Endothelial cell of umbilical vein (primary cell): ENCODE results near the gene ADD1. TPM values are rescaled to one million over a fixed set of nuclear protein-coding genes. Genes with fewer than 3 reads are reported as not detected.

ENCODE experiments used
- BruUV-seq: library from RNA; stranded (reverse); fragments of 400-500 nt; replicated peaks from 2 replicates; lab custom pipeline; 2021; lab: Mats Ljungman, UMichigan
- CTCF ChIA-PET: fragments of 300-600, 350-600 bp; sonication (Branson Sonifier 250); formaldehyde crosslinking; loops from one replicate; lab custom pipeline; 2021; ENCODE audit warnings: antibody characterized with exemption, inconsistent platforms; lab: Charles Lee
- POLR2A ChIA-PET: fragments of 300-600, 350-600 bp; sonication (Branson Sonifier 250); formaldehyde crosslinking; loops from one replicate; lab custom pipeline; 2021; ENCODE audit warnings: antibody characterized with exemption, inconsistent platforms; lab: Charles Lee
- DNase-seq: peaks from one replicate; pipeline ENCODE4 v3.0.0-alpha.2; 2011; ENCODE audit warnings: low read depth, low spot score
- FAIRE-seq: peaks from 2 replicates; lab custom pipeline; 2011; peaks lifted over from hg19 to GRCh38; lab: Jason Lieb, UNC
- H2AFZ ChIP-seq: 2 replicates; pipeline ENCODE4 v1.6.0; 2012; ENCODE audit warnings: low read depth, low read length, control low read depth, inconsistent platforms
- H3K27ac ChIP-seq: 2 replicates; pipeline ENCODE4 v1.5.1; 2011; ENCODE audit warnings: low read depth, mild to moderate bottlenecking, control low read depth, low read length, moderate library complexity; ENCODE audit not compliant: insufficient read depth
- H3K27me3 ChIP-seq, 2 experiments: 2 replicates each; pipeline versions ENCODE4 v1.6.0 to v1.6.1; 2011; ENCODE audit warnings: low read length in 2 of 2, mixed read lengths in 1 of 2; ENCODE audit not compliant: control insufficient read depth in 2 of 2, insufficient read depth in 2 of 2
- H3K36me3 ChIP-seq, 2 experiments: 2 replicates in 1 of 2; 3 replicates in 1 of 2; pipeline ENCODE4 v1.5.1; 2011; ENCODE audit warnings: low read length in 2 of 2, mild to moderate bottlenecking in 1 of 2, moderate library complexity in 1 of 2; ENCODE audit not compliant: control insufficient read depth in 2 of 2, insufficient read depth in 2 of 2; ENCODE audit errors: extremely low read depth in 1 of 2
- H3K4me1 ChIP-seq: 3 replicates; pipeline ENCODE4 v1.5.1; 2011; ENCODE audit warnings: mild to moderate bottlenecking, low read length; ENCODE audit not compliant: control insufficient read depth, insufficient read depth; ENCODE audit errors: extremely low read depth
- H3K4me2 ChIP-seq: 2 replicates; pipeline ENCODE4 v1.6.1; 2011; ENCODE audit warnings: low read length, control low read depth, mixed read lengths; ENCODE audit not compliant: insufficient read depth
- H3K4me3 ChIP-seq, 3 experiments: fragments of 200-600 bp in 1 of 3; sonication (generic), shearing (Covaris generic) in 1 of 3; replicated peaks in 1 of 3; 2 replicates each; pipeline ENCODE4 v1.5.1; 2011 to 2016; ENCODE audit warnings: control low read depth in 3 of 3, low read length in 3 of 3, mild to moderate bottlenecking in 2 of 3, inconsistent platforms in 1 of 3, low read depth in 1 of 3, moderate library complexity in 1 of 3; ENCODE audit not compliant: insufficient read depth in 1 of 3
- H3K79me2 ChIP-seq: 2 replicates; pipeline ENCODE4 v1.6.0; 2012; ENCODE audit warnings: low read length, inconsistent platforms; ENCODE audit not compliant: control insufficient read depth, insufficient read depth
- H3K9ac ChIP-seq: replicated peaks from 2 replicates; pipeline ENCODE3; 2011; ENCODE audit warnings: low read length, control low read depth; ENCODE audit not compliant: insufficient read depth; ENCODE audit errors: extremely low read depth
- H3K9me1 ChIP-seq: replicated peaks from 3 replicates; pipeline ENCODE4 v1.6.0; 2011; ENCODE audit warnings: mild to moderate bottlenecking, low read length; ENCODE audit not compliant: control insufficient read depth, insufficient read depth; ENCODE audit errors: extremely low read depth
- H3K9me3 ChIP-seq: replicated peaks from 2 replicates; pipeline ENCODE4 v1.5.1; 2012; ENCODE audit warnings: low read length, inconsistent platforms; ENCODE audit not compliant: control insufficient read depth, insufficient read depth
- H4K20me1 ChIP-seq: replicated peaks from 2 replicates; pipeline ENCODE3; 2011; ENCODE audit warnings: mild to moderate bottlenecking, low read length; ENCODE audit not compliant: control insufficient read depth, insufficient read depth; ENCODE audit errors: extremely low read depth
- EZH2 ChIP-seq: IDR thresholded peaks from 2 replicates; pipeline ENCODE4 v1.6.1; 2012; ENCODE audit warnings: borderline replicate concordance, low read depth, mild to moderate bottlenecking, moderate library complexity, low read length, inconsistent platforms; ENCODE audit not compliant: severe bottlenecking
- FOS ChIP-seq: IDR thresholded peaks from 2 replicates; pipeline ENCODE4 v1.6.1; 2011; ENCODE audit warnings: mild to moderate bottlenecking, low read length, moderate library complexity, borderline replicate concordance; ENCODE audit not compliant: insufficient read depth
- GATA2 ChIP-seq: IDR thresholded peaks from 2 replicates; pipeline ENCODE4 v1.7.0; 2011; ENCODE audit warnings: low read depth, mild to moderate bottlenecking, moderate library complexity, mixed read lengths, low read length; ENCODE audit not compliant: insufficient read length, insufficient read depth
- JUN ChIP-seq: IDR thresholded peaks from 2 replicates; pipeline ENCODE4 v1.6.1; 2011; ENCODE audit warnings: borderline replicate concordance, low read depth; ENCODE audit not compliant: insufficient read length, insufficient read depth
- MYC ChIP-seq: IDR thresholded peaks from one replicate; pipeline ENCODE4 v1.6.1; 2011; ENCODE audit warnings: mild to moderate bottlenecking, low read depth, low read length
- POLR2A ChIP-seq: IDR thresholded peaks from 2 replicates; pipeline ENCODE4 v1.6.1; 2012; ENCODE audit warnings: low read depth, mild to moderate bottlenecking, control low read depth, low read length
- POLR2AphosphoS5 ChIP-seq: IDR thresholded peaks from 2 replicates; pipeline ENCODE4 v1.6.1; 2012; ENCODE audit warnings: low read depth, mild to moderate bottlenecking, control low read depth, low read length, moderate library complexity; ENCODE audit not compliant: insufficient read depth
- dilution Hi-C: fragments of 300-500 bp; cut with MboI; formaldehyde crosslinking; loops from one replicate; pipeline ENCODE4 v1.15.0; 2019; ENCODE audit warnings: low sequenced_read_pairs; ENCODE audit not compliant: extremely low pct_ligation_motif_present
- intact Hi-C: fragments of 100-400 bp; cut with micrococcal nuclease; formaldehyde crosslinking; loops from one replicate; pipeline ENCODE4 v1.10.0; 2022
- polyA plus RNA-seq, 4 experiments: library from polyadenylated mRNA; depleted of rRNA in 3 of 4; stranded (reverse) in 3 of 4; unstranded in 1 of 4; fragments of >200 nt; gene quantifications; 2 replicates each; pipeline versions ENCODE4 v1.2.1 to v1.2.3, GENCODE V29; 2011 to 2012; ENCODE audit warnings: missing spikeins in 1 of 4
- total RNA-seq: library from RNA; stranded (reverse); gene quantifications from 2 replicates; pipeline ENCODE4 v1.2.3, GENCODE V29; 2021
- TF ChIP-seq, protein P1 (sequence below): IDR thresholded peaks from 2 replicates; pipeline ENCODE4 v1.6.1; 2011; ENCODE audit not compliant: insufficient read depth, insufficient read length
- TF ChIP-seq, protein P2 (sequence below), 2 donors: IDR thresholded peaks; 1 replicate in 1 of 2; 2 replicates in 1 of 2; pipeline ENCODE4 v1.5.1; 2011; ENCODE audit warnings: low read length in 2 of 2, mild to moderate bottlenecking in 2 of 2, moderate library complexity in 2 of 2, control low read depth in 1 of 2, inconsistent platforms in 1 of 2, low read depth in 1 of 2; ENCODE audit not compliant: insufficient read depth in 1 of 2; ENCODE audit errors: extremely low read depth in 1 of 2

Gene ADD1
- total and polyA plus RNA-seq, 2 donors (not counting 3 experiments of a cell fraction or from before 2014, with no cell fraction given), result 219 to 305 TPM

DNA sequence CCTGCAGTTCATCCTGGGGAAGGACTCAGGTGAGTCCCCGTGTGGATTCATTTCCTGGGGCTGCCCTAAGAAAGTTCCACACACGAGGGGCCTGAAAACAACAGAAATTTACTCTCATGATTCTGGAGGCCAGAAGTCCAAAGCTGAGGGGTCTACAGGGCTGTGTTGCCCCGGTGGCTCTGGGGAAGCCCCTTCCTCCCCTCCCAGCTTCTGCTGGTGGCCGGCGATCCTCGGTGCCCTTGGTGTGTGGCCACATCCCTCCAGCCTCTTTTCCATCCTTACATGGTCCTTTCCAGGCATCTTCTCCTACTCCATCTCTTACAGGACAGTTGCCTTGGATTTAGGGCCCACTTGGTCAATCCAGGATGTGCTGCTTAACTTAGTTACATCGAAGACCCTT is 35.6 kb upstream of the ADD1 start:
- no peak for FAIRE-seq
- H3K4me3 ChIP-seq, result no peak overlapping the region

DNA sequence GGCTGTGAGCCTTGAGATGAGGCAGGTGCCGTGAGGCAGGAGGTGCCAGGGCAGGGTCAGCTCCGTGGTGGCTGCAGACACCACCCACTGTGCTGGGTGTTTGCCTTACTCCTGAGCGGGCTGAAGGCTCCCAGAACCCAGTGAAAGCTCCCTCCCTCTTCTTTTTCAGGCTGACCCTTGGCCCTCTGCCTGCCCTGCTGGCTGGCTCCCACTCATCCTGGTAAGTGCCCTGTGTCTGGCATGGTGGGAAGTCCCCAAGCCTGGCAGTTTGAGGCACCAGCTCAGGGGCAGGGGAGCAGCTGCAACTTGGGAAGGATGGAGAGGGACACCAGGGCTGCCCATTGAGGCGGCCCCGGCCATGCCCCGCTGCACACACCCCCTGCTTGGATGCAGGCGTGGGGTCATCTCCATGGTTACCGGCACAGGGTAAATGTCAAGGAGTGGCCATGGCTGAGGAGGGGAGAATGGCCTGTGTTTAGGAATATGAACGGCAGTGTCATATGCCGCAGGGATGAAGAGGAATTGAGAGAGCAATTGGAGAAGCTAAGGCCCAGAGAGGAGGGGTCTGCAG is 33.9 kb upstream of the ADD1 start:
- Histone ChIP-seq H3K9ac (no peak overlapping the region), H3K4me3 (no peak overlapping the region), H3K27me3 (no peaks in the 10 kb centered on the region), H4K20me1 (no peaks in the 10 kb centered on the region), H3K79me2 (peaks cover 32% of the 10 kb centered on the region), H3K36me3 (no peaks in the 10 kb centered on the region), H3K9me1 (no peaks in the 10 kb centered on the region), H3K4me2 (no peak overlapping the region), H3K9me3 (no peaks in the 10 kb centered on the region), H3K27ac (no peak overlapping the region), H3K4me1 (peaks cover 38% of the 10 kb centered on the region), H2AFZ (no peak overlapping the region)
- dilution Hi-C loops, result no loop called here
- FAIRE-seq (no peak), DNase-seq (no peak)
- POLR2A ChIA-PET, result no interaction called here
- BruUV-seq, result no TSS peak
- intact Hi-C loops, result loop anchor here (5.0 kb wide), 2 partner anchors 47 to 272 kb away; partner anchors contain the start of gene FAM193A
- TF ChIP-seq, protein P1, sequence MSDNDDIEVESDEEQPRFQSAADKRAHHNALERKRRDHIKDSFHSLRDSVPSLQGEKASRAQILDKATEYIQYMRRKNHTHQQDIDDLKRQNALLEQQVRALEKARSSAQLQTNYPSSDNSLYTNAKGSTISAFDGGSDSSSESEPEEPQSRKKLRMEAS, result no peak
- TF ChIP-seq POLR2A, result no peak
- TF ChIP-seq GATA2, result no peak
- no peak for TF ChIP-seq EZH2
- TF ChIP-seq, protein P2, sequence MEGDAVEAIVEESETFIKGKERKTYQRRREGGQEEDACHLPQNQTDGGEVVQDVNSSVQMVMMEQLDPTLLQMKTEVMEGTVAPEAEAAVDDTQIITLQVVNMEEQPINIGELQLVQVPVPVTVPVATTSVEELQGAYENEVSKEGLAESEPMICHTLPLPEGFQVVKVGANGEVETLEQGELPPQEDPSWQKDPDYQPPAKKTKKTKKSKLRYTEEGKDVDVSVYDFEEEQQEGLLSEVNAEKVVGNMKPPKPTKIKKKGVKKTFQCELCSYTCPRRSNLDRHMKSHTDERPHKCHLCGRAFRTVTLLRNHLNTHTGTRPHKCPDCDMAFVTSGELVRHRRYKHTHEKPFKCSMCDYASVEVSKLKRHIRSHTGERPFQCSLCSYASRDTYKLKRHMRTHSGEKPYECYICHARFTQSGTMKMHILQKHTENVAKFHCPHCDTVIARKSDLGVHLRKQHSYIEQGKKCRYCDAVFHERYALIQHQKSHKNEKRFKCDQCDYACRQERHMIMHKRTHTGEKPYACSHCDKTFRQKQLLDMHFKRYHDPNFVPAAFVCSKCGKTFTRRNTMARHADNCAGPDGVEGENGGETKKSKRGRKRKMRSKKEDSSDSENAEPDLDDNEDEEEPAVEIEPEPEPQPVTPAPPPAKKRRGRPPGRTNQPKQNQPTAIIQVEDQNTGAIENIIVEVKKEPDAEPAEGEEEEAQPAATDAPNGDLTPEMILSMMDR (IDR thresholded peaks at IDR 0.05; ENCODE audit: extremely low read depth in 1 of 2, insufficient read depth in 1 of 2, low read depth in 1 of 2, low read length in 2 of 2), result no peak
- no peak for TF ChIP-seq JUN
- no peak for TF ChIP-seq FOS
- no peak for TF ChIP-seq POLR2AphosphoS5
- TF ChIP-seq MYC, result no peak
- CTCF ChIA-PET, result interaction anchor here (4.5 kb wide), 1 partner anchor 45 kb away, joined by 34 read pairs; no protein-coding TSS in a partner anchor

More for the DNA sequence above, 35.6 kb upstream of the ADD1 start:
- Histone ChIP-seq H3K9ac (no peak overlapping the region), H3K4me1 (peaks cover 34% of the 10 kb centered on the region), H3K79me2 (peaks cover 24% of the 10 kb centered on the region), H3K27ac (no peak overlapping the region), H3K9me3 (no peaks in the 10 kb centered on the region), H3K4me2 (no peak overlapping the region), H4K20me1 (no peaks in the 10 kb centered on the region), H3K36me3 (no peaks in the 10 kb centered on the region), H3K9me1 (no peaks in the 10 kb centered on the region), H3K27me3 (no peaks in the 10 kb centered on the region), H2AFZ (no peak overlapping the region)
- BruUV-seq, result no TSS peak
- intact Hi-C loops, result no loop called here
- dilution Hi-C loops, result no loop called here
- TF ChIP-seq JUN (no peak), FOS (no peak), MYC (no peak)
- TF ChIP-seq, protein P1, result no peak
- ChIA-PET POLR2A (no interaction called here), CTCF (no interaction called here)
- DNase-seq, result no peak
